Smooth muscle cell (in vitro differentiated cells): ENCODE measurements around the gene TTC39C. TPM values are rescaled to one million over a fixed set of nuclear protein-coding genes. Genes with fewer than 3 reads are reported as not detected.

ENCODE experiments used
- DNase-seq: peaks from one replicate; lab custom pipeline; 2025; ENCODE audit not compliant: unreplicated experiment; lab: John Stamatoyannopoulos, UW
- H2AFZ ChIP-seq: fragments of 200-600 bp; sonication (generic); 2 replicates; pipeline ENCODE4 v1.6.0; 2016; ENCODE audit warnings: antibody characterized with exemption, low read depth, mild to moderate bottlenecking
- H3F3A ChIP-seq: fragments of 200-600 bp; sonication (generic); 2 replicates; pipeline ENCODE4 v1.6.0; 2017; ENCODE audit warnings: antibody characterized with exemption, low read depth
- H3K27ac ChIP-seq: fragments of 200-600 bp; sonication (generic); 2 replicates; pipeline ENCODE4 v1.5.1; 2016; ENCODE audit warnings: low read depth, mild to moderate bottlenecking
- H3K27me3 ChIP-seq: fragments of 200-600 bp; sonication (generic); 2 replicates; pipeline ENCODE4 v1.6.1; 2016; ENCODE audit warnings: low read depth, mild to moderate bottlenecking
- H3K36me3 ChIP-seq: fragments of 200-600 bp; sonication (generic); 2 replicates; pipeline ENCODE4 v1.5.1; 2016; ENCODE audit warnings: low read depth
- H3K4me1 ChIP-seq: fragments of 200-600 bp; sonication (generic); 2 replicates; pipeline ENCODE4 v1.5.1; 2016; ENCODE audit warnings: low read depth
- H3K4me2 ChIP-seq: fragments of 200-600 bp; sonication (generic); 2 replicates; pipeline ENCODE4 v1.6.0; 2016; ENCODE audit warnings: mild to moderate bottlenecking
- H3K4me3 ChIP-seq: fragments of 200-600 bp; sonication (generic); 2 replicates; pipeline ENCODE4 v1.5.1; 2016; ENCODE audit warnings: mild to moderate bottlenecking
- H3K79me2 ChIP-seq: fragments of 200-600 bp; sonication (generic); 2 replicates; pipeline ENCODE4 v1.6.0; 2016; ENCODE audit warnings: low read depth, mild to moderate bottlenecking
- H3K9ac ChIP-seq: fragments of 200-600 bp; sonication (generic); 2 replicates; pipeline ENCODE4 v1.6.0; 2016; ENCODE audit warnings: low read depth
- H3K9me3 ChIP-seq: fragments of 200-600 bp; sonication (generic); replicated peaks from 2 replicates; pipeline ENCODE4 v1.5.1; 2016; ENCODE audit warnings: low read depth
- H4K20me1 ChIP-seq: fragments of 200-600 bp; sonication (generic); 2 replicates; pipeline ENCODE4 v1.6.0; 2016; ENCODE audit warnings: low read depth
- CTCF ChIP-seq: fragments of 200-600 bp; sonication (generic); IDR thresholded peaks from 2 replicates; pipeline ENCODE4 v1.5.1; 2017; ENCODE audit warnings: borderline replicate concordance, mild to moderate bottlenecking, antibody characterized with exemption; ENCODE audit not compliant: insufficient read depth, poor library complexity, severe bottlenecking
- WGBS: methylation state at CpG from one replicate; pipeline ENCODE4 v1.1.7; 2016; ENCODE audit warnings: low lambda C conversion rate; 5-methylcytosine and 5-hydroxymethylcytosine counted together
- polyA plus RNA-seq: library from polyadenylated mRNA; unstranded; fragments of >200 nt; fragmentation: Nextera tagmentation; extraction: Ambion mirVana; gene quantifications from 2 replicates; pipeline ENCODE4 v1.2.1, GENCODE V29; 2016
- total RNA-seq: library from RNA; depleted of rRNA; stranded (reverse); fragments of >200 nt; gene quantifications from 2 replicates; pipeline ENCODE4 v1.2.3, GENCODE V29; 2014

Gene TTC39C
- total and polyA plus RNA-seq, 2 experiments from 2014 or later = 3.1 to 10.4 TPM

GRCh38 chr18:23992089-23992940 lies 22.2 kb upstream of the TTC39C start:
- Histone ChIP-seq H3F3A (no peaks in the 10 kb centered on the region), H2AFZ (no peak overlapping the region), H3K4me1 (no peaks in the 10 kb centered on the region), H3K27ac (no peak overlapping the region), H3K4me2 (no peak overlapping the region), H3K4me3 (no peak overlapping the region), H4K20me1 (no peaks in the 10 kb centered on the region), H3K36me3 (no peaks in the 10 kb centered on the region), H3K27me3 (peaks cover 10% of the 10 kb centered on the region), H3K79me2 (no peaks in the 10 kb centered on the region), H3K9ac (no peak overlapping the region), H3K9me3 (no peaks in the 10 kb centered on the region)
- no peak for DNase-seq
- 75% methylated on average over 7 of the region's 7 CpGs for WGBS
- TF ChIP-seq CTCF = no peak

GRCh38 chr18:23992941-23993280 lies 21.6 kb upstream of the TTC39C start:
- H3K79me2 ChIP-seq = no peaks in the 10 kb centered on the region
- H3K9ac ChIP-seq = no peak overlapping the region
- H2AFZ ChIP-seq = no peak overlapping the region
- no peak overlapping the region for H3K4me3 ChIP-seq
- no peaks in the 10 kb centered on the region for H4K20me1 ChIP-seq
- no peaks in the 10 kb centered on the region for H3K4me1 ChIP-seq
- TF ChIP-seq CTCF = no peak
- no peak for DNase-seq
- 75% methylated on average over 2 of the region's 2 CpGs for WGBS
- H3K36me3 ChIP-seq = no peaks in the 10 kb centered on the region
- H3K27ac ChIP-seq = no peak overlapping the region
- H3K9me3 ChIP-seq = no peaks in the 10 kb centered on the region
- H3K27me3 ChIP-seq = peaks cover 10% of the 10 kb centered on the region
- H3K4me2 ChIP-seq = no peak overlapping the region
- H3F3A ChIP-seq = no peaks in the 10 kb centered on the region

- Histone ChIP-seq H3K4me2 (peak overlapping the region; percentile 7), H3K27me3 (peaks cover 3% of the 10 kb centered on the region), H3K27ac (no peak overlapping the region), H2AFZ (no peak overlapping the region), H3K9ac (no peak overlapping the region), H3K4me1 (no peaks in the 10 kb centered on the region), H3F3A (no peaks in the 10 kb centered on the region), H3K36me3 (no peaks in the 10 kb centered on the region), H3K9me3 (no peaks in the 10 kb centered on the region), H3K79me2 (no peaks in the 10 kb centered on the region), H3K4me3 (no peak overlapping the region), H4K20me1 (no peaks in the 10 kb centered on the region)
- no peak for DNase-seq
- TF ChIP-seq CTCF = no peak
- 28% methylated on average over 9 of the region's 9 CpGs for WGBS
Observed at GRCh38 chr18:23994361-23994902, 20.1 kb upstream of the TTC39C start.
